D721Med (cell line): ENCODE measurements around the gene ABLIM3.

Experiments
- DNase-seq: peaks from one replicate; pipeline ENCODE4 v3.0.0; 2011; ENCODE audit warnings: low spot score; ENCODE audit not compliant: insufficient read length
- FAIRE-seq: peaks from 2 replicates; lab custom pipeline; 2011; peaks lifted over from hg19 to GRCh38; lab: Jason Lieb, UNC
- CTCF ChIP-seq: IDR thresholded peaks from 2 replicates; pipeline ENCODE4 v1.5.1; 2012; ENCODE audit warnings: mild to moderate bottlenecking, control low read depth; ENCODE audit not compliant: insufficient read depth; ENCODE audit errors: missing control alignments

The ABLIM3 gene

GRCh38 chr5:149227168-149227826 lies 86.0 kb downstream of the ABLIM3 start:
- no peak for FAIRE-seq
- DNase-seq: no peak
- no peak for TF ChIP-seq CTCF

GRCh38 chr5:149228618-149229297 lies 87.5 kb downstream of the ABLIM3 start:
- DNase-seq (no peak), FAIRE-seq (no peak)
- peak; percentile 23 for TF ChIP-seq CTCF

GRCh38 chr5:149229298-149229937 lies 88.1 kb downstream of the ABLIM3 start:
- FAIRE-seq (no peak), DNase-seq (no peak)
- TF ChIP-seq CTCF: no peak

GRCh38 chr5:149235841-149236240 lies 94.5 kb downstream of the ABLIM3 start:
- no peak for TF ChIP-seq CTCF
- DNase-seq (no peak), FAIRE-seq (no peak)

GRCh38 chr5:149237662-149238061 lies 96.4 kb downstream of the ABLIM3 start:
- TF ChIP-seq CTCF: no peak
- FAIRE-seq (no peak), DNase-seq (no peak)

- FAIRE-seq: no peak
- no peak for TF ChIP-seq CTCF
- no peak for DNase-seq
Measured at GRCh38 chr5:149238540-149238939, 97.2 kb downstream of the ABLIM3 start.
